ENCODE measurements around the gene LHFPL2.
A peak's percentile ranks its signal among the peaks of the same experiment; 100 is the strongest.

The LHFPL2 gene

GRCh38 chr5:78515670-78516069 is 132.9 kb downstream of the LHFPL2 start:
- no peak for DNase-seq

- DNase-seq, result no peak
Measured at GRCh38 chr5:78514427-78515330, 133.9 kb downstream of the LHFPL2 start.

GRCh38 chr5:78513441-78513840 is 135.1 kb downstream of the LHFPL2 start:
- DNase-seq, result no peak

- no peak for DNase-seq
Measured at GRCh38 chr5:78512435-78512834, 136.1 kb downstream of the LHFPL2 start.

- no peak for DNase-seq
Measured at GRCh38 chr5:78511121-78511906, 137.3 kb downstream of the LHFPL2 start.

GRCh38 chr5:78509884-78510769 is 138.4 kb downstream of the LHFPL2 start:
- DNase-seq, result peak in 1 of 5 experiments; percentile 30

GRCh38 chr5:78509145-78509865 is 139.3 kb downstream of the LHFPL2 start:
- DNase-seq, result no peak

GRCh38 chr5:78508186-78508765 is 140.3 kb downstream of the LHFPL2 start:
- no peak for DNase-seq

GRCh38 chr5:78507531-78507930 is 141.0 kb downstream of the LHFPL2 start:
- no peak for DNase-seq

GRCh38 chr5:78506261-78507024 is 142.1 kb downstream of the LHFPL2 start:
- no peak for DNase-seq

- no peak for DNase-seq
Measured at GRCh38 chr5:78505860-78506259, 142.7 kb downstream of the LHFPL2 start.

- DNase-seq, result no peak
Measured at GRCh38 chr5:78504704-78505677, 143.6 kb downstream of the LHFPL2 start.

- no peak for DNase-seq
Measured at GRCh38 chr5:78503958-78504653, 144.5 kb downstream of the LHFPL2 start.

GRCh38 chr5:78501411-78502352 is 146.9 kb downstream of the LHFPL2 start:
- no peak for DNase-seq

GRCh38 chr5:78500871-78501270 is 147.7 kb downstream of the LHFPL2 start:
- DNase-seq, result no peak

- no peak for DNase-seq
Measured at GRCh38 chr5:78500028-78500427, 148.5 kb downstream of the LHFPL2 start.

GRCh38 chr5:78499485-78499884 is 149.1 kb downstream of the LHFPL2 start:
- no peak for DNase-seq

All from T-helper 2 cell (primary cell).